ENCODE results near the gene CACNA1I. TPM values are rescaled to one million over a fixed set of nuclear protein-coding genes. Genes with fewer than 3 reads are reported as not detected.
A peak's percentile ranks its signal among the peaks of the same experiment; 100 is the strongest.

CACNA1I gene
- total and polyA plus RNA-seq, 2 donors (not counting 1 experiment from before 2014, with no cell fraction given) = 0.07 to 0.25 TPM

GRCh38 chr22:39665229-39665628 lies 94.7 kb downstream of the CACNA1I start:
- Histone ChIP-seq H3K36me3 (replicated peaks in 1 of 2; ENCODE audit: control extremely low read depth in 1 of 2, control insufficient read depth in 1 of 2, extremely low read depth in 1 of 2, insufficient read depth in 2 of 2, low read length in 1 of 2) (no peaks in the 10 kb centered on the region), H3K4me2 (replicated peaks; ENCODE audit: low read depth, low read length, poor library complexity, severe bottlenecking) (no peak overlapping the region), H4K20me1 (ENCODE audit: control insufficient read depth, insufficient read depth, low read length, poor library complexity, severe bottlenecking) (no peaks in the 10 kb centered on the region), H3K4me3 (ENCODE audit: control extremely low read depth in 1 of 5, extremely low read depth in 1 of 5, insufficient read depth in 1 of 5, low read depth in 2 of 5, low read length in 4 of 5) (no peak overlapping the region), H3K9me3 (ENCODE audit: control extremely low read depth in 1 of 3, control insufficient read depth in 2 of 3, insufficient read depth in 1 of 3, low read length in 2 of 3) (peaks cover 0 to 35% (median 0%) of the 10 kb centered on the region in 3 donors), H3K9ac (ENCODE audit: low read length) (no peak overlapping the region), H3K79me2 (ENCODE audit: control insufficient read depth, insufficient read depth, low read length) (no peaks in the 10 kb centered on the region), H3K27me3 (replicated peaks in 1 of 4; ENCODE audit: control extremely low read depth in 1 of 4, control insufficient read depth in 3 of 4, insufficient read depth in 4 of 4, low read length in 3 of 4) (peaks cover 0 to 50% (median 23%) of the 10 kb centered on the region in 4 experiments), H3K4me1 (ENCODE audit: control insufficient read depth in 2 of 2, insufficient read depth in 2 of 2, low read length in 2 of 2) (peaks cover 25 to 29% of the 10 kb centered on the region in 2 donors), H3K27ac (ENCODE audit: low read length in 2 of 2) (no peak overlapping the region), H2AFZ (ENCODE audit: insufficient read depth, low read depth, low read length, poor library complexity, severe bottlenecking) (no peak overlapping the region)
- intact Hi-C loops (cut with micrococcal nuclease) = no loop called here
- POLR2A ChIA-PET = no interaction called here
- peak overlapping the region; percentile 63 for H3K4me3 Mint-ChIP-seq
- ATAC-seq (ENCODE audit: low read depth) = no peak
- H3K27ac Mint-ChIP-seq = peak overlapping the region; percentile 20
- CTCF ChIA-PET = interaction anchor here (0.6 kb wide), 1 partner anchor 15 kb away, joined by 3 read pairs; no protein-coding TSS in a partner anchor
- WGBS (ENCODE audit: insufficient coverage) = 42% methylated on average over 2 of the region's 8 CpGs
- H3K9me3 Mint-ChIP-seq (ENCODE audit: insufficient read depth) = no peaks in the 10 kb centered on the region
- peaks cover 38% of the 10 kb centered on the region for H3K27me3 Mint-ChIP-seq
- H3K4me1 Mint-ChIP-seq = peaks cover 21% of the 10 kb centered on the region
- DNase-seq = no peak
- TF ChIP-seq EZH2 (IDR thresholded peaks at IDR 0.05; ENCODE audit: borderline replicate concordance, insufficient read depth, low read depth, low read length, poor library complexity, severe bottlenecking) (no peak), CTCF (IDR thresholded peaks at IDR 0.05) (no peak)

DNA sequence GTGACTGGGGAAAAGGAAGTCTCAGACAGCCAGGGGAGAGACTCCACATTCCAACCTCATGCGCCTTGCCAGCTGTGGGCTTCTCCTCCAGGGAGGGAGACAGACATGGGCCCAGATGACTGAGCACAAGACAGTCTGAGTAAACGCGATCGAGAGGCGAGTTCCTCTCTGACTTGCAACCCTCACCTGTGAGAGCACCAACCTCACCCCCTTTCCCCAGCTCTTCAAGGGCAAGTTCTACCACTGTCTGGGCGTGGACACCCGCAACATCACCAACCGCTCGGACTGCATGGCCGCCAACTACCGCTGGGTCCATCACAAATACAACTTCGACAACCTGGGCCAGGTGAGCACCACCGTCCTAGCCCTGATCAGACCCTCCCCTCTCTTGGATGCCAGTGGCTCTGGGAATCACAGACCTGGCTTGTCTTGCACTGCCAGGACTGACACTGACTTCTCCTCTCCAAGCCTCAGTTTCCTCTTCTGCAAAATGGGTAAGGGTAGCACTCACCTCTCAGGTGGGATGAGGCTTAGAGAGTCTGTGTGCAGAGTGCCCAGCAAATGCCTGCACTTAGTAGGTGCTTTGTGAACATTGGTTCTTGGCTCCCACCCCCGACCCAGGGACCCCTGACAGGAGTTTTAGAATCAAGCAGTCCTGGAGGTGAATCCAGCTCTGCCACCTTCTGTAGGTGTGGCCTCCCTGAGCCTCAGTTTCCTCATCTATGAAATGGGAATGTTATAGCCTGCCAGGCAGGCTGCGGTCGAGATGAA lies 95.3 kb downstream of the CACNA1I start:
- no peak overlapping the region for H3K4me2 ChIP-seq (replicated peaks; ENCODE audit: low read depth, low read length, poor library complexity, severe bottlenecking)
- TF ChIP-seq EZH2 (IDR thresholded peaks at IDR 0.05; ENCODE audit: borderline replicate concordance, insufficient read depth, low read depth, low read length, poor library complexity, severe bottlenecking) = no peak

More for the DNA sequence above, 95.3 kb downstream of the CACNA1I start:
- 80% methylated on average over 16 of the region's 16 CpGs for WGBS (ENCODE audit: insufficient coverage)
- H3K9me3 Mint-ChIP-seq (ENCODE audit: insufficient read depth) = no peaks in the 10 kb centered on the region
- intact Hi-C loops (cut with micrococcal nuclease) = no loop called here
- peak overlapping the region; percentile 63 for H3K4me3 Mint-ChIP-seq
- no peaks in the 10 kb centered on the region for H3K79me2 ChIP-seq (ENCODE audit: control insufficient read depth, insufficient read depth, low read length)
- H3K36me3 ChIP-seq (replicated peaks in 1 of 2; ENCODE audit: control extremely low read depth in 1 of 2, control insufficient read depth in 1 of 2, extremely low read depth in 1 of 2, insufficient read depth in 2 of 2, low read length in 1 of 2) = no peaks in the 10 kb centered on the region
- ChIA-PET POLR2A (no interaction called here), CTCF (interaction anchor here (0.6 kb wide), 1 partner anchor 14 kb away, joined by 3 read pairs; no protein-coding TSS in a partner anchor)
- peak overlapping the region; percentile 20 for H3K27ac Mint-ChIP-seq
- H4K20me1 ChIP-seq (ENCODE audit: control insufficient read depth, insufficient read depth, low read length, poor library complexity, severe bottlenecking) = no peaks in the 10 kb centered on the region
- DNase-seq = no peak
- H3K9me3 ChIP-seq (ENCODE audit: control extremely low read depth in 1 of 3, control insufficient read depth in 2 of 3, insufficient read depth in 1 of 3, low read length in 2 of 3) = peaks cover 0 to 36% (median 0%) of the 10 kb centered on the region in 3 donors
- H3K27me3 ChIP-seq (replicated peaks in 1 of 4; ENCODE audit: control extremely low read depth in 1 of 4, control insufficient read depth in 3 of 4, insufficient read depth in 4 of 4, low read length in 3 of 4) = peaks cover 0 to 46% (median 21%) of the 10 kb centered on the region in 4 experiments
- H2AFZ ChIP-seq (ENCODE audit: insufficient read depth, low read depth, low read length, poor library complexity, severe bottlenecking) = no peak overlapping the region
- H3K4me1 Mint-ChIP-seq = peaks cover 21% of the 10 kb centered on the region
- H3K27me3 Mint-ChIP-seq = peaks cover 39% of the 10 kb centered on the region
- peaks cover 25 to 29% of the 10 kb centered on the region in 2 donors for H3K4me1 ChIP-seq (ENCODE audit: control insufficient read depth in 2 of 2, insufficient read depth in 2 of 2, low read length in 2 of 2)
- H3K4me3 ChIP-seq (ENCODE audit: control extremely low read depth in 1 of 5, extremely low read depth in 1 of 5, insufficient read depth in 1 of 5, low read depth in 2 of 5, low read length in 4 of 5) = no peak overlapping the region
- H3K27ac ChIP-seq (ENCODE audit: low read length in 2 of 2) = no peak overlapping the region
- ATAC-seq (ENCODE audit: low read depth) = no peak
- H3K9ac ChIP-seq (ENCODE audit: low read length) = no peak overlapping the region

Measured in B cell (primary cell).